H4 (cell line): Measurements from ENCODE around the gene KRTAP10-4. TPM values are rescaled to one million over a fixed set of nuclear protein-coding genes. Genes with fewer than 3 reads are reported as not detected.
"Not testable (repeated sequence)": the region's sequence is repeated elsewhere in the genome, so short reads cannot be mapped to it uniquely, and the experiment has no call there.

Source experiments
- DNase-seq: peaks from one replicate; pipeline ENCODE4 v3.0.0-alpha.2; 2015; ENCODE audit warnings: low spot score
- total RNA-seq: library from RNA; depleted of rRNA; stranded (reverse); fragments of >200 nt; shearing (Covaris generic); gene quantifications from 2 replicates; pipeline ENCODE4 v1.2.3, GENCODE V29; 2014

The KRTAP10-4 gene
- total RNA-seq, 1 experiment from 2014 or later, result not detected

DNA sequence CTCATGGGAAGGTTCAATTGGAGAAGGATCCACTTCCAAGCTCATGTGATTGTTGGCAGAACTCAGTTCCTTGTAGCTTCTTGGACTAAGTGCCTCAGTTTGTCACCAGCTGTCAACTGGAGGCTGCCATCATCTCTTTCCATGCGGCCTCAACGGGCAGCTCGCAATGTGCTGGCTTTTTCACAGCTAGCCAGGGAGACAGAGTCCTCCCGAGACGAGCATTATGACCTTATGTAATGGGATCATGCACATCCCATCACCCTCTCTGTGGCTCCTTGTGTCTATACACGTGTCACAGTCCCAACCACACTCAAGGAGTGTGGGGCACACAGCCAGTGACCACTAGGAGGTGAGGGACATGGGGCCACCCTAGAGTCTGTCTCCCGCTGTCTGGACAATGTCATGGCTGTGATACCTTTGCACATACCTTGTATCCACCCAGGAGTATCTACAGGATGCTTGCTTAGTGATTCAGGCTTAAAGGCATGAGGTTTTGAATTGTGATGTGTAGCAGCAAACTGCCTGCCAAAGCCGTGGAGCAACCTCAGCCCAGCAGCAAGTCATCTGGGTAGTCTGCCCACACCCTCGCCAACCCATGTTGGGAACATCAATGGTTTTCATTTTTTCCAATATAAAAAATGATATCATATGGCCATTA lies 22.7 kb downstream of the KRTAP10-4 start:
- DNase-seq, result no peak

DNA sequence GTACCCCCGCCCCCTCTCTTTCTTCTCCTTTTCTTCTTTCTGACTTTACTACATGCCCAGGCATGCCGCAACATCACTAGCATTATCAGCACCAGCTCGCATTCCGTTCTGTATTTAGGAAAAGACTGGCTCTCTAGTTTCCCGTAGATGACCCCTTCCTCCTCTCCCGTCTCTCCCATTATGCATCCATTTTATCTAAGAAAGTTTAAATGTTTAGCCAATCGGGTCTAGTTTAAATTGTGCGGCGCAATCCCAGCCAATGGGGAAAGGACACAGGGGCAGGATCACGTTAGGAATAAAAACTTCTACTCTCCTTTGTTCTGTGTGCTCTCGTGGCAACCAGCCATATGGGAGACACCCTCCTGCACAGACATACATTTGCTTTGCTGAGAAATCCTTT lies 24.5 kb downstream of the KRTAP10-4 start:
- no peak for DNase-seq

DNA sequence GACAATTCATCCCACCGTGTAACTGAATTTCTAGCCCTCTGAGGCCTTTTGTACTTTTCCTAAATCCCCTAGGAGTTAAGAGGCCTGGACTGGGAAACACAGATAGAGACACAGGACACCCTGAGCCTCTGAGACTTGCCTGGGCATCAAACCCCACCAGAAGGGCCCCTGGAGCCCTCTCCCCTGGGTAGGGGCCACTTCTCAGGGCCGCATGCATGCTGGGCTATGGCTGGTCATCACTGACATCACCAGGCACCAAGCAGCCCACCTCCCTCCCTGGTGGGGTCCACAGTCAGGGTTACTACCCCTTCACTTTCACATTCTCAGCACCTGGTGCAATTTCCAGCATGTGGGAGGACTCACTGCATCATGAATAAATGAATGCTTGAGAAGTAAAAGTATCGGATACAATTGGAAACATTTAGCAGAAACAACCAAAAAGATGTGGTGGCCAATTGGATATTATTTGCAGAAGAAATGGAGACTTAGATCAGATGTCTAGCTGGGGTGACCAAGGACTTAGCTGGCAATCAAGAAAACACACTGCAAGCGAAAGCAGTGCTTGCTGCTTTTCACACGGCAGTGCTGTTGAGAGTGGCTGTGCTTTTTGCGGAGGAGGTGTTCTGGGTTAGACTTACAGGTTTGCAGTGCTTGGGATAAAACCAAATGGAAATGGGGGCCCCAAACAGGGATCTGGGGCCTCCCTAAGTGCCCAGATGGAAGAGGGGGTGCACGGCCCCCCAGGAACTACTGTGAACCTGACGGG lies 25.9 kb downstream of the KRTAP10-4 start:
- DNase-seq, result no peak

DNA sequence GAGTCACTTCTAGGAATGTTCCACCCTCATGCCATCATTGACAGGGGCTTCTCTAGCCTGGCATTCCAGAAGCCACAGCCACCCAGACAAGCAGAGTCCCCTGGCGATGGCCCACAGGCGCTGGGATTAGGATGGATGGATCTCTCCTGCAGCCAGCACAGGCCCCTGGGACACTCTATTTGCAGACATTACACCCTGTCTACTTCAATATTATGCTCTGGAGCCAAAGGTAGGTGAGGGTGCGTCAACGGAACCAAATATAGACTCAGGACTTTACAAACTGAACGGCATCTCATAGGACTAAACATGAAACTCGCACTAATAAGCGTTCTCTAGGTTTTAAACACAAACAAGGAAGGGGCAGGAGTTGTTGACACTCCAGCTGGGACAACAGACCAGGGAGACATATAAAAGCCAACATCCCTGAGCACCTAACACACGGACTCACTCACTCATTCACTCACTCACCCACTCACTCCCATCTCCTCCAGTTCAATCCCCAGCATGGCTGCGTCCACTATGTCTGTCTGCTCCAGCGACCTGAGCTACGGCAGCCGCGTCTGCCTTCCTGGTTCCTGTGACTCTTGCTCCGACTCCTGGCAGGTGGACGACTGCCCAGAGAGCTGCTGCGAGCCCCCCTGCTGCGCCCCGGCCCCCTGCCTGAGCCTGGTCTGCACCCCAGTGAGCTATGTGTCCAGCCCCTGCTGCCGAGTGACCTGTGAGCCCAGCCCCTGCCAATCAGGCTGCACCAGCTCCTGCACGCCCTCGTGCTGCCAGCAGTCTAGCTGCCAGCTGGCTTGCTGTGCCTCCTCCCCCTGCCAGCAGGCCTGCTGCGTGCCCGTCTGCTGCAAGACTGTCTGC lies 26.8 kb downstream of the KRTAP10-4 start, which contains the start of gene KRTAP10-7:
Gene KRTAP10-7 (plus strand): TSS at position 480 of the 861 bp plus-strand sequence. CDS start 25 bp downstream, at position 505.
- DNase-seq, result not testable (repeated sequence)

DNA sequence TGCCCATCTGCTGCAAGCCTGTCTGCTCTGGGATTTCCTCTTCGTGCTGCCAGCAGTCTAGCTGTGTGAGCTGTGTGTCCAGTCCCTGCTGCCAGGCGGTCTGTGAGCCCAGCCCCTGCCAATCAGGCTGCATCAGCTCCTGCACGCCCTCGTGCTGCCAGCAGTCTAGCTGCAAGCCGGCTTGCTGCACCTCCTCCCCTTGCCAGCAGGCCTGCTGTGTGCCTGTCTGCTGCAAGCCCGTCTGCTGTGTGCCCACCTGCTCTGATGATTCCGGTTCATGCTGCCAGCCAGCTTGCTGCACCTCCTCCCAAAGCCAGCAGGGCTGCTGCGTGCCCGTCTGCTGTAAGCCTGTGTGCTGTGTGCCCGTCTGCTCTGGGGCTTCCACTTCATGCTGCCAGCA lies 27.6 kb downstream of the KRTAP10-4 start:
- DNase-seq, result not testable (repeated sequence)

DNA sequence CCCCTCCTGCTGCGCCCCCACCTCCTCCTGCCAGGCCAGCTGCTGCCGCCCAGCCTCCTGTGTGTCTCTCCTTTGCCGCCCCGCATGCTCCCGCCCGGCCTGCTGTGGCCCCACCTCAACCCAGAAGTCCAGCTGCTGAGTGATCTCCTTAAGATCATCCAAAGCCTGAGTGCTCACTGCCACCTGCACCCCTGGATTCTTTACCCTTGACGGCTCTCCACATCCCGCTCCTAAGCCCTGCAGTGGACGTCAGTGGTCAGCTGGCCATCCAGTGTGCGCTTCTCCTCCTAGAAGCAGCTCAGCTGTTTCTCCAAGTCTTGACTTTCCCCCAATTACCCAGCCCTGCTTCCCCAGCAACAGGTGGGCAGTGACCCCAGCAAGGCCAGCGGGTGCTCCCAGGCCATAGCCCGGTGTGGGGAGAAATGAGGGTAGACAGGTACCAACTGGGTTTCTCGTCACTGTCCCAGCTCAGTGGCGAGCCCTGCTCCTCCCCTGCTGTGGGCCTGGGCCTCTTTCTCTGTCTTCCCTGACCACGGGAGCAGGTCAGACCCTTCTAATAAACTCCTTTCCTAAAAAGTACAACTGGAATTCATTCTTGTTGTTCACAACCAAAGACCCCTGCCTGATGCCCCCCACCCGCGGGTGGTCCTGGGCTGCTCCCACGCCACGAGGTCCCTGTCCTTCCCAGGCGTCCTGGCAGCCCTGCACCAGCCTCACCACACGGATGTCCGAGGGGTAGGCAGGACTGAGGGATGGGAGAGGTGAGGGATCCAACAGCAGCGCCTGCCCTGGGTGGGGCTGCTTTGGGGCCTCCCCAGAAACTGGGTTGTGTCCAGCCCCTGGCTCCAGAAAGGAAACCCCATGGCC lies 28.3 kb downstream of the KRTAP10-4 start:
- no peak for DNase-seq

DNA sequence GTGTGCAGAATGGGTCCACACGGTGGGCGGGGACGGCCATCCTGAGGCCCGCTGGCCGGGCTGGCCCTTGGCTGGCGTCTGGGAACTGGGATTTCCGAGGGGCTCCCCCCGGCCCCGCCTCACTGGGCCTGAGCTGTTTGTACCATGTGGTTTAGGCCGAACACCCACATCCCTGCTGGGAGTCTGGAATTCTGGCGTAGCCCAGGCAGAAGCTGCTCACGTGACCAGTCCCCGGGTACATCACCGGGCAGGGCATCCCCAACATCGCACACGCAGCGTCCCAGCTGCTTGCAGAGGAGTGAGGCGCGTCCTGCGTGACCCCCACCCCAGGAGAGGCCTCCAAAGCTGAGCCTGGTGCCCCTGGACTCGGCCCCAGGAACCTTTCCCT lies 28.9 kb downstream of the KRTAP10-4 start:
- DNase-seq, result no peak

DNA sequence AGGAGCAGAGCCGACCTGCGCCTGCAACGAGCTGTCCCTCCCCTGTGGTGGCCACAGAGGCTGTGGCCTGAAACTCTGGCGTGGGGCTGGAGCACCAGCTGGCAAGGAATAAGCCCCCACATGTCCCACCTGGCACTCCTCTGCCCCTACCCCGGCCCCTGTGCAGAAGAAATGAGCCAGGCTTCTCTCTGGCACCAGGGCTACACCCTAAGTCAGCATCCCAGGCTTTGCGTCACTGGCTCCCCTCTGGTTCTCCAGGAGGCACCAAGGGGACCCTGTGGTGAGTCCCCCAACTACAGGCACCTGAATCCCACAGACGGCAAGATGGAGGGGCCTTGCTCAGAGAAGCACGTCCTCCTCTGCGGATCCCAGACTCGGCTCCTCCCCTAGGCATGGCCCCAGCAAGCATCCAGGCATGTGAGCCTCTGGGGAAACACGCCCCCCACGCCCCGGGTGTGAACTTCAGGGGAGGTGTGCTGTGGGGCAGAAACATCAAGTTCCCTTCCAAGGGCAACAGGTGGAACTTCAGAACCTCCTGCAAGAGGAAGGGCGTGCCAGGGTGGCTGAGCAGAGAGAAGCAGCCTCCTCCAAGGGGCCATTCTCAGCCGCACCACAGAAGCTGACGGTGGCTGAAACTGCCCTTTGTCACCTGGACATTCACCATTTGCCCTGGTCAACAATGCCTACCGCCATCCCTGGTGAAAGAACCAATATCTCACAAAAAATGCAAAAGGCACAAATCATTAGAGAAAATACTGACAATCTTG lies 29.8 kb downstream of the KRTAP10-4 start:
- no peak for DNase-seq

DNA sequence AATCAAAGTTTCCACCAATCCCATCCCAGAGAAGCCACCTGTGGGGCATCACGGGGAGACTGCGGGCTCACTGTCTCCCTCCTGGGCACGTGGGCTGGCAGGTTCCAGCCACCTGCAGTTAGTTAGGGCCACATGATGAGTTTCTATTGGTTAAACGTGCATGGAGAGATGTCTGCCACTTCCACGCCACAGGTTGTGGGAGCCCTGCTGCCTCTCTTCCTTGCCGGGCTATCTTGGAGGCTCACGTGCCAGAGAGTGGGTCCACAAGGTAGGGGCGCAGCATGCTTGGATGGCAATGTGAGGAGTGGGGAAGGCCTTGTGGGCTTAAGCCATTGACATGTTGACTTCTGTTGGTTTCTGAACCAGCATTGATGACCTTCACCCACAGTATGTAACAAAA lies 30.4 kb downstream of the KRTAP10-4 start:
- no peak for DNase-seq

DNA sequence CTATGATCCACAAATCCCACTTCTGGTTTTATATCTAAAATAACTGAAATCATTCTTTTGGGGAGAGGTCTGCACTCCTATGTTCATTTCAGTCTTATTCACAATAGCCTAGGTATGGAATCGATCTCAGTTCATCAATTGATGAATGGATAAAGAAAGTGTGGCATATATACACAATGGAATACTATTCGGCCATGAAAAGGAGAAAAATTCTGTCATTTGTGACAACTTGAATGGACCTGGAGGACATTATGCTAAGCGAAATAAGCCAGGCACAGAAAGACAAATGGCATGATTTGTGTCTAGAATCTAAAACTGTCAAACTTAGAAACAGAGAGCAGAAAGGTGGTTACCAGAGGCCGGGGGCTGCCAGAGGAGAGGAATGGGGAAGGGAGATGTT lies 33.0 kb downstream of the KRTAP10-4 start:
- DNase-seq, result no peak

DNA sequence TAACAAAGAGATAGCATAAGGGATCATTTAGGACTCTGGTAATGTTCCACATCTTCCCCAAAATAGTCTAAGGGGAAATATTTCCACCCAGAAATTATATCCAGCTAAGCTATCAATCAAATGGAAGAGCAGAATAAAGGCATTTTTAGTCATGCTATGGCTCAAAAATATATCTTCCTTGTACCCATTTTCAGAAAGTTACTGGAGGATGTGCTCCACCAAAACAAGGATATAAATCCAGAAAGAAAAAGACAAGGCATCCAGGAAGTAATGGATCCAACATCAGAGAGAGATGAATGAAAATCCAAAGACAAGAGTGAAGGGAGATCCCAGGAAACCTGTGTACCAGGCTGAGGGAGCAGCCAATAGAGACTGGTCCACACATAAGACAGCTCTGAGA lies 35.7 kb downstream of the KRTAP10-4 start:
- no peak for DNase-seq

DNA sequence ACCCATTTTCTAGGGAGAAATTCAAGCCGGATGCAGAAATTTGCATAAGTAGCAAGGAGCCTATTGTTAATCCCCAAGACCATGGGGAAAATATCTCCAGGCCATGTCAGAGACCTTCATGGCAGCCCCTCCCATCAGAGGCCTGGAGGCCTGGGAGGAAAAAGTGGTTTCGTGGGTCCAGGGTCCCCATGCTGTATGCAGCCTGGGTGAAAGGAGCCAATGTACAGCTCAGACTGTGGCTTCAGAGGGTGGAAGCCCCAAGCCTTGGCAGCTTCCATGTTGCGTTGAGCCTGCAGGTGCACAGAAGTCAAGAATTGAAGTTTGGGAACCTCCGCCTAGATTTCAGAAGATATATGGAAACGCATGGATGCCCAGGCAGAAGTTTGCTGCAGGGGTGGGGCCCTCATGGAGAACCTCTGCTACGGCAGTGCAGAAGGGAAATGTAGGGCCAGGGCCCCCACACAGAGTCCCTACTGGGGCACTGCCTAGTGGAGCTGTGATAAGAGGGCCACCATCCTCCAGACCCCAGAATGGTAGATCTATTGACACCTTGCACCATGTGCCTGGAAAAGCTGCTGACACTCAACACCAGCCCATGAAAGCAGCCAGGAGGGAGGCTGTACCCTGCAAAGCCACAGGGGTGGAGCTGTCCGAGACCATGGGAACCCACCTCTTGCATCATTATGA lies 36.8 kb downstream of the KRTAP10-4 start:
- DNase-seq, result not testable (repeated sequence)

DNA sequence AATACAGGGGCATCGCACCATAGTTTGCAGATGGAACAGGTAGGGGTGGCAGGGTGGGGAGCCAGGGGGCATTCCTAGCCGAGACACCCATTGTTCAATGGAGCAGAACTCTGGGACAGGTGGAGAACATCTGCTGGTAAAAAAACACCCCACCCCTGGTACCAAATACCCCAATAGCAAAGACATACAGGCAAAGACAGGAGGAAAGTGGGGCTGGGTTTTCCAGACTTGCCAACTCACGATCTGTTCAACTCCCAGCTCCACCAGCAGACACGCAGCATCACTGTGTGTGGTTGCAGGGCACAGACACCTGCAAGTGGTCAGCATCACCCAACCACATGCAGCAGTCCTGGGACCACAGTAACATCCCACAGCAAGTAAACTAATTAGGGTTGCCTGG lies 38.0 kb downstream of the KRTAP10-4 start:
- no peak for DNase-seq

DNA sequence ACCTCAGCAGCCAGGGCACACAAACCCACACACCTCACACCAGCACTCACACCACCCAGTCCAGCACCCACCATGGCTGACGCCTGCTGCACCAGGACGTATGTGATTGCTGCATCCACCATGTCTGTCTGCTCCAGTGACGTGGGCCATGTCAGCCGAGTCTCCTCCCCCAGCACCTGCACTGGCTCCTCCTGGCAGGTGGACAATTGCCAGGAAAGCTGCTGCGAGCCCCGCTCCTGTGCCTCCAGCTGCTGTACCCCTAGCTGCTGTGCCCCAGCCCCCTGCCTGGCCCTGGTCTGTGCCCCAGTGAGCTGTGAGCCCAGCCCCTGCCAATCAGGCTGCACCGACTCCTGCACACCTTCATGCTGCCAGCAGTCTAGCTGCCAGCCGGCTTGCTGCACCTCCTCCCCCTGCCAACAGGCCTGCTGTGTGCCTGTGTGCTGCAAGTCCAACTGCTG lies 38.5 kb downstream of the KRTAP10-4 start, which contains the start of gene KRTAP10-8:
Gene KRTAP10-8 (plus strand): TSS at position 51 of the 458 bp plus-strand sequence. CDS start 22 bp downstream, at position 73.
- no peak for DNase-seq

DNA sequence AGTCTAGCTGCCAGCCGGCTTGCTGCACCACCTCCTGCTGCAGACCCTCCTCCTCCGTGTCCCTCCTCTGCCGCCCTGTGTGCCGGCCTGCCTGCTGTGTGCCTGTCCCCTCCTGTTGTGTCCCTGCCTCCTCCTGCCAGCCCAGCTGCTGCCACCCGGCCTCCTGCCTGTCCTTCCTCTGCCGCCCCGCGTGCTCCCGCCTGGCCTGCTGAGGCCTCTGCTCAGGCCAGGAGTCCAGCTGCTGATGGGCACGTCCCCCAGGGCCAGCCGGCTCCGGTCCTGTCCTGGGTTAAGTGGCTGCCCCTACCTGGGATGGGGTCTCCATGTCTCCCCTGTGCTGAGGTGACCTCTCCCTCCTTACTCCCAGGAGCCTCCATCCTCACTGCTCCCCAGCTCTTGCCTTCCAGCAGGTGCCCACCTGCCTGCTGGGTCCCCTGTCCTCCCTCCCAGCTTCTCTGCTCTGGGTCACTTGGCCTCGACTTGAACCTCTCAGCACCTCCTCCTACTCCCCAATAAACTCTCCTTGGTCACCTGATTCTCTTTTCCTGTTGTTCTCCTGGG lies 39.2 kb downstream of the KRTAP10-4 start:
- DNase-seq, result no peak

DNA sequence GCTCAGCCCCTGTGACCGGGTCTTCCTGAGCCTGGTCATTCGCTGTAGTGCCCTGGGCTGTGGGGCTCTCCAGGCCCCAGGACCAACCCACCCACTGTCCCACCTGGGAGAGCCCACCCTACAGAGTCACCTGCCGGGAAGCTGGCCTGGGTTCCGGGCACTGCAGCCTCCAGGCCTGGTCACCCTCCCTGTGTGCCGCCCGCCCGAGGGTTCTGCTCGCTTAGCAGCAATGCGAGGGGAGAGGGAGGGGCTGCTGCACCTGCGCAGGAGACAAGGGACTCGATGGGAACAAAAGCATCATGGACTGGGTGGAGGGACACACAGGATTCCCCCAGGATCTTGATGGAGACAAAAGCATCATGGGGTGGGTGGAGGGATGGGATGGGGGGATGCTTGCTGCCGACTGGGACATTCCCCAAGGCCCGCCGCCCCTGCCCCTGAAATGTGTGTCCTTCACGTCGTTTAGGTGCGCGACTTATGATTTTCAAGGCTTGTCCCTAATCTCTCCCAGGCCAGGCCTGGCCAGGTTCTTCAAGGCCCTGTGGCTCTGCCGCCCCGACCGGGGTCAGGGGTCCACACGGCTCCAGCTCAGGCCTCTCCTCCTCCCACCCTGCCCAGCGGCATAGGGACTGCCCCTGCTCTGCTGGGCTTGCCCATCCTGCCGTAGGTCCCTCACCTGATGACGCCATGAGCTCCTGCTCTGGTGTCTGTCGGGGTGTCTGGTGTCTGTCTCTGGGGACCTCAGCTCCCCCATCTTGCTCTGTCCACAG lies 40.0 kb downstream of the KRTAP10-4 start:
- DNase-seq, result no peak

DNA sequence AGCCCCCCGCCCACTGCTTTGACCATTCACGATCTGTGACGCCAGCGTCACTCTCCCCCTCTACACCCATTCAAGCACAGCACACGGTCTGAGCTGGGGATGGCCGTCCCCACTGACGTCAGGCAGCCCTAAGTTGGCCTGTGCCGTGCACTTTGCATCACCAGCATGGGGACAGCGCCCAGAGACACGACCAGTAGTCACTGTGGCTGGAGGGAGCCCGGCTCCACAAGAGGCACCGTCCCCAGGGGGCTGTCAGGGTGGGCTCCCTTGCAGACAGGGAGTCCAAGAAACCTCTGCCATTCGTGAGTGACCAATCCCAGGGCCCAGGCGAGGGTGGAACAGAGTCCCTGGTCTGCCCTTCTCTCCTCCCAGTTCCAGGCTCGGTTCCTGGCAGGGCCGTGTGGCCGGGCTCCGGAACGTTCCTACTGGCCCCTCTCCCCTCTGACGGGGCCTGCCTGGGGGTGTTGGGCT lies 40.7 kb downstream of the KRTAP10-4 start:
- no peak for DNase-seq

DNA sequence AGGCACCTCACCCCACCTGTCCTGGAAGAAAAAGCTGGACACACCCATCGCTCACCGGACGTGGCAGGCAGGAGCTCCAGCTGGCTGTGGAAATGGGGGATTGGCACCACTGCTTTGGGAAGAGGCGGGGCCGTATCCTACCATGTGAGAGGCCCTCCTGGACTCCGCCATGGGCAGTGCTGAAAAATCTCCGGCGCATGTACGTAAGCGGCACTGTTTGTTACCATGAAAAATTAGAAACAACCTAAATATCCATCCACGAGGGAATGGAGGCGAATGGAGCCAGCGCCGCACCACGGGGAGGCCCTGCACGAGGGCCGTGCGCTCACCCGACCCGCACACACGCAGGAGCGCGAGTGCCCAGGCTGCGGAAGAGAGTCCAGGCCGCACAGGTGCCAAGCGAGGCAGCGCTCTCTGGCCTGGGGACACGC lies 41.4 kb downstream of the KRTAP10-4 start:
- DNase-seq, result no peak
